Neuronal stem cell (in vitro differentiated cells): ENCODE results near the gene PPME1.
"Not testable (repeated sequence)": the region's sequence is repeated elsewhere in the genome, so short reads cannot be mapped to it uniquely, and the experiment has no call there.

ENCODE experiments used
- DNase-seq: peaks from one replicate; pipeline ENCODE4 v3.0.0-alpha.2; 2013; ENCODE audit warnings: low spot score
- H2AFZ ChIP-seq: one replicate; pipeline ENCODE4 v1.6.1; 2013; ENCODE audit warnings: mild to moderate bottlenecking, low read length, inconsistent platforms
- H2AK5ac ChIP-seq: 2 replicates; pipeline ENCODE4 v1.6.1; 2013; ENCODE audit warnings: low read depth, mild to moderate bottlenecking, inconsistent platforms, low read length, moderate library complexity, mixed read lengths
- H2BK120ac ChIP-seq: 2 replicates; pipeline ENCODE4 v1.6.1; 2013; ENCODE audit warnings: low read depth, mild to moderate bottlenecking, inconsistent platforms, low read length, moderate library complexity, mixed read lengths
- H2BK12ac ChIP-seq: one replicate; pipeline ENCODE4 v1.6.1; 2013; ENCODE audit warnings: low read length, inconsistent platforms
- H2BK15ac ChIP-seq: 2 replicates; pipeline ENCODE4 v1.6.1; 2013; ENCODE audit warnings: mild to moderate bottlenecking, low read length, inconsistent platforms, mixed read lengths
- H2BK5ac ChIP-seq: one replicate; pipeline ENCODE4 v1.6.1; 2013; ENCODE audit warnings: inconsistent platforms, mild to moderate bottlenecking, low read length, moderate library complexity
- H3K14ac ChIP-seq: one replicate; pipeline ENCODE4 v1.6.1; 2013; ENCODE audit warnings: low read length, inconsistent platforms
- H3K18ac ChIP-seq: 2 replicates; pipeline ENCODE4 v1.6.1; 2013; ENCODE audit warnings: low read length, inconsistent platforms
- H3K23ac ChIP-seq: 2 replicates; pipeline ENCODE4 v1.6.1; 2013; ENCODE audit warnings: low read depth, mild to moderate bottlenecking, mixed read lengths, low read length, inconsistent platforms; ENCODE audit not compliant: poor library complexity
- H3K27ac ChIP-seq: replicated peaks from 3 replicates; pipeline ENCODE4 v1.5.1; 2013; ENCODE audit warnings: low read length, inconsistent platforms
- H3K27me3 ChIP-seq, 3 experiments: 2 replicates each; pipeline ENCODE4 v1.6.1; 2013; ENCODE audit warnings: low read length in 3 of 3, mild to moderate bottlenecking in 2 of 3, inconsistent platforms in 1 of 3, low read depth in 1 of 3, mixed read lengths in 1 of 3, moderate library complexity in 1 of 3; ENCODE audit not compliant: control insufficient read depth in 3 of 3, insufficient read depth in 3 of 3
- H3K36me3 ChIP-seq, 2 donors: replicated peaks in 1 of 2; 2 replicates each; pipeline ENCODE4 v1.6.1; 2013; ENCODE audit warnings: low read length in 2 of 2; ENCODE audit not compliant: control insufficient read depth in 2 of 2, insufficient read depth in 2 of 2
- H3K4ac ChIP-seq: 2 replicates; pipeline ENCODE4 v1.6.1; 2013; ENCODE audit warnings: inconsistent platforms, mild to moderate bottlenecking, low read length, moderate library complexity
- H3K4me1 ChIP-seq, 2 donors: 1 replicate in 1 of 2; 2 replicates in 1 of 2; pipeline ENCODE4 v1.6.1; 2013; ENCODE audit warnings: low read length in 2 of 2, low read depth in 1 of 2; ENCODE audit not compliant: control insufficient read depth in 2 of 2, insufficient read depth in 1 of 2
- H3K4me2 ChIP-seq: one replicate; pipeline ENCODE4 v1.6.1; 2013; ENCODE audit warnings: mild to moderate bottlenecking, low read length, inconsistent platforms; ENCODE audit not compliant: insufficient read depth, poor library complexity, severe bottlenecking
- H3K4me3 ChIP-seq, 2 donors: 2 replicates each; pipeline ENCODE4 v1.5.1; 2013; ENCODE audit warnings: low read length in 2 of 2, mild to moderate bottlenecking in 2 of 2, inconsistent platforms in 1 of 2, moderate library complexity in 1 of 2
- H3K79me1 ChIP-seq: one replicate; pipeline ENCODE4 v1.6.1; 2013; ENCODE audit warnings: low read depth, mild to moderate bottlenecking, inconsistent platforms, low read length, moderate library complexity
- H3K9ac ChIP-seq: one replicate; pipeline ENCODE4 v1.6.1; 2013; ENCODE audit warnings: mild to moderate bottlenecking, low read depth, low read length, inconsistent platforms; ENCODE audit not compliant: poor library complexity
- H3K9me3 ChIP-seq, 2 donors: replicated peaks in 1 of 2; 2 replicates each; pipeline versions ENCODE3 to v1.6.1; 2013; ENCODE audit warnings: low read length in 2 of 2, mild to moderate bottlenecking in 2 of 2, inconsistent platforms in 1 of 2, low read depth in 1 of 2, mixed read lengths in 1 of 2, moderate library complexity in 1 of 2; ENCODE audit not compliant: control insufficient read depth in 2 of 2, insufficient read depth in 1 of 2
- H4K8ac ChIP-seq: one replicate; pipeline ENCODE4 v1.6.1; 2013; ENCODE audit warnings: low read depth, mild to moderate bottlenecking, inconsistent platforms, low read length, moderate library complexity
- H4K91ac ChIP-seq: one replicate; pipeline ENCODE4 v1.6.1; 2013; ENCODE audit warnings: low read length, low read depth, mild to moderate bottlenecking, inconsistent platforms; ENCODE audit not compliant: poor library complexity
- WGBS, 2 donors: extraction: QIAGEN DNeasy Blood & Tissue Kit; methylation state at CpG; one replicate each; pipeline ENCODE4 v1.1.7; 2013; ENCODE audit warnings: missing lambda C conversion rate in 2 of 2, mixed read lengths in 1 of 2; ENCODE audit not compliant: insufficient read length in 2 of 2, insufficient replicate concordance in 1 of 2; ENCODE audit errors: extremely low coverage in 2 of 2; 5-methylcytosine and 5-hydroxymethylcytosine counted together

PPME1 gene

GRCh38 chr11:74129121-74129520 is 42.0 kb upstream of the PPME1 start:
- not testable (repeated sequence) for H2BK120ac ChIP-seq, H3K27me3 ChIP-seq, H2AFZ ChIP-seq, H3K18ac ChIP-seq, H3K23ac ChIP-seq, H4K8ac ChIP-seq, H3K4me2 ChIP-seq, H3K14ac ChIP-seq, H3K4ac ChIP-seq, H4K91ac ChIP-seq, H3K79me1 ChIP-seq, H3K4me3 ChIP-seq, H2BK15ac ChIP-seq, H3K9ac ChIP-seq, H3K4me1 ChIP-seq, H2BK5ac ChIP-seq, H2AK5ac ChIP-seq, H3K27ac ChIP-seq, DNase-seq, H2BK12ac ChIP-seq, H3K9me3 ChIP-seq
- WGBS, 2 donors, result no CpG with 5 or more reads among the region's 33 CpGs
- peaks cover 12 to 48% of the 10 kb centered on the region in 2 donors for H3K36me3 ChIP-seq

- no peak overlapping the region for H3K18ac ChIP-seq
- H2AK5ac ChIP-seq, result no peak overlapping the region
- no peak overlapping the region for H4K91ac ChIP-seq
- H3K4me1 ChIP-seq, result no peaks in the 10 kb centered on the region
- no peaks in the 10 kb centered on the region for H3K27me3 ChIP-seq
- no peak overlapping the region for H3K4me3 ChIP-seq
- no peak for DNase-seq
- H3K4ac ChIP-seq, result no peak overlapping the region
- WGBS, 2 donors, result no CpG with 5 or more reads among the region's 3 CpGs
- H2BK5ac ChIP-seq, result no peak overlapping the region
- no peak overlapping the region for H3K27ac ChIP-seq
- no peak overlapping the region for H2BK120ac ChIP-seq
- H2AFZ ChIP-seq, result no peak overlapping the region
- no peak overlapping the region for H3K4me2 ChIP-seq
- no peak overlapping the region for H3K9ac ChIP-seq
- H4K8ac ChIP-seq, result no peak overlapping the region
- H3K23ac ChIP-seq, result no peak overlapping the region
- H2BK15ac ChIP-seq, result no peak overlapping the region
- H3K79me1 ChIP-seq, result no peaks in the 10 kb centered on the region
- H3K14ac ChIP-seq, result no peak overlapping the region
- peaks cover 0 to 10% of the 10 kb centered on the region in 2 donors for H3K9me3 ChIP-seq
- H2BK12ac ChIP-seq, result no peak overlapping the region
- H3K36me3 ChIP-seq, result peaks cover 9 to 78% of the 10 kb centered on the region in 2 donors
Measured at GRCh38 chr11:74132833-74133232, 38.3 kb upstream of the PPME1 start.

- WGBS, 2 donors, result no CpG with 5 or more reads among the region's 3 CpGs
- H2BK12ac ChIP-seq, result no peak overlapping the region
- H3K36me3 ChIP-seq, result peaks cover 9 to 80% of the 10 kb centered on the region in 2 donors
- no peak overlapping the region for H2AFZ ChIP-seq
- H3K4ac ChIP-seq, result no peak overlapping the region
- H2BK15ac ChIP-seq, result no peak overlapping the region
- H3K18ac ChIP-seq, result no peak overlapping the region
- no peak overlapping the region for H4K8ac ChIP-seq
- peaks cover 0 to 3% of the 10 kb centered on the region in 2 donors for H3K4me1 ChIP-seq
- H2AK5ac ChIP-seq, result no peak overlapping the region
- no peak overlapping the region for H2BK120ac ChIP-seq
- H3K14ac ChIP-seq, result no peak overlapping the region
- no peak overlapping the region for H3K27ac ChIP-seq
- no peak overlapping the region for H3K4me2 ChIP-seq
- no peak overlapping the region for H3K4me3 ChIP-seq
- H3K27me3 ChIP-seq, result no peaks in the 10 kb centered on the region
- H3K23ac ChIP-seq, result no peak overlapping the region
- no peak for DNase-seq
- H4K91ac ChIP-seq, result no peak overlapping the region
- H3K79me1 ChIP-seq, result no peaks in the 10 kb centered on the region
- H2BK5ac ChIP-seq, result no peak overlapping the region
- H3K9ac ChIP-seq, result no peak overlapping the region
- peaks cover 0 to 10% of the 10 kb centered on the region in 2 donors for H3K9me3 ChIP-seq
Measured at GRCh38 chr11:74133436-74133835, 37.7 kb upstream of the PPME1 start.

GRCh38 chr11:74134661-74135060 is 36.4 kb upstream of the PPME1 start:
- Histone ChIP-seq H3K27me3 (no peaks in the 10 kb centered on the region), H4K8ac (no peak overlapping the region), H3K36me3 (peaks cover 9 to 92% of the 10 kb centered on the region in 2 donors), H2BK12ac (no peak overlapping the region), H2BK15ac (no peak overlapping the region), H3K4me1 (peaks cover 0 to 14% of the 10 kb centered on the region in 2 donors), H3K4ac (no peak overlapping the region), H3K9ac (no peak overlapping the region), H4K91ac (no peak overlapping the region), H3K27ac (no peak overlapping the region), H3K14ac (no peak overlapping the region), H3K4me3 (no peak overlapping the region), H2AFZ (no peak overlapping the region), H3K23ac (no peak overlapping the region), H3K18ac (no peak overlapping the region), H3K9me3 (peaks cover 0 to 10% of the 10 kb centered on the region in 2 donors), H2AK5ac (no peak overlapping the region), H2BK120ac (no peak overlapping the region), H3K4me2 (no peak overlapping the region), H2BK5ac (no peak overlapping the region), H3K79me1 (no peaks in the 10 kb centered on the region)
- WGBS, 2 donors, result no CpG with 5 or more reads among the region's 3 CpGs
- no peak for DNase-seq
